Measurements from ENCODE around the gene TPR.

Gene TPR

GRCh38 chr1:186326009-186326408 is 49.0 kb downstream of the TPR start:
- FAIRE-seq, result no peak

DNA sequence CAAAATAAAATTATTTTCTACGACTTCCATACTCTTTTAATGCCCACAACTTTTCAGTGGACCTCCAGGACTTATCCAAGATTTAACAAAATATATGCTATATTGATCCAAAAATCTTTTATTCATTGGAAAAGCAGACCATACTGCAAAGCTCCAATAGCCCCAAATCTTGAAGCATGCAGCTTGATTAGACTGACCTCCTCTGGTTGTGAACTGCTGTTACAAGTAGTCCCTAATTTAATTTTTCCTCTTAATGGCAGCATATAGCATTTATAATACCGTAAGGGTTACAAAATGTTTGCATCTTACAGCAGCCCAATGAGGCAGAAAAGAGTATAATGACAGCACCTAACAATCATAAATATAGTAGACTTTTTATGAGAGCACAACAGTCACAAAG is 49.8 kb downstream of the TPR start:
- no peak for FAIRE-seq

- FAIRE-seq, result no peak
These were observed 51.2 kb downstream of the TPR start for GRCh38 chr1:186323865-186324264.

- FAIRE-seq, result no peak
These were observed 59.5 kb downstream of the TPR start for GRCh38 chr1:186315570-186315969.

GRCh38 chr1:186311375-186312051 is 63.5 kb downstream of the TPR start:
- no peak for FAIRE-seq

DNA sequence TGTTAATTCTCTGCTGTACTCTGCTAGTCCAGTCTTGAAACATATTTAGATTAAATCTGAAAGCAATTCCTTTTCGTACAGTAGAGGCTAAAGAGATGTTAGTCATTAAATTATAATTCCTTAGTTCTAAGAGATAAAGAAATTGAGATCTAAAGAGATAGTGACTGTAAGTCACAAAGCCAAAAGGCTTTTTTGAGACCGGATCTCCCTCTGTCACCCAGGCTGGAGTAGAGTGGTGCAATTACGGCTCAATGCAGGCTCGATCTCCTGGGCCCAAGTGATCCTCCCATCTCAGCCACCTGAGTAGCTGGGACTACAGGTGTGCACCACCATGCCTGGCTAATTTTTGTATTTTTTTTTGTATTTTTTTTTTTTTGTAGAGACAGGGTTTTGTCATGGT is 64.7 kb downstream of the TPR start:
- FAIRE-seq, result no peak

DNA sequence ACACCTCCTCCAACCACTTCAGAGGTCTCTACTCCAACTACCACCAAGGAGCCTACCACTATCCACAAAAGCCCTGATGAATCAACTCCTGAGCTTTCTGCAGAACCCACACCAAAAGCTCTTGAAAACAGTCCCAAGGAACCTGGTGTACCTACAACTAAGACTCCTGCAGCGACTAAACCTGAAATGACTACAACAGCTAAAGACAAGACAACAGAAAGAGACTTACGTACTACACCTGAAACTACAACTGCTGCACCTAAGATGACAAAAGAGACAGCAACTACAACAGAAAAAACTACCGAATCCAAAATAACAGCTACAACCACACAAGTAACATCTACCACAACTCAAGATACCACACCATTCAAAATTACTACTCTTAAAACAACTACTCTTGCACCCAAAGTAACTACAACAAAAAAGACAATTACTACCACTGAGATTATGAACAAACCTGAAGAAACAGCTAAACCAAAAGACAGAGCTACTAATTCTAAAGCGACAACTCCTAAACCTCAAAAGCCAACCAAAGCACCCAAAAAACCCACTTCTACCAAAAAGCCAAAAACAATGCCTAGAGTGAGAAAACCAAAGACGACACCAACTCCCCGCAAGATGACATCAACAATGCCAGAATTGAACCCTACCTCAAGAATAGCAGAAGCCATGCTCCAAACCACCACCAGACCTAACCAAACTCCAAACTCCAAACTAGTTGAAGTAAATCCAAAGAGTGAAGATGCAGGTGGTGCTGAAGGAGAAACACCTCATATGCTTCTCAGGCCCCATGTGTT is 66.6 kb downstream of the TPR start:
- no peak for FAIRE-seq

GRCh38 chr1:186307445-186307844 is 67.6 kb downstream of the TPR start:
- FAIRE-seq, result no peak

DNA sequence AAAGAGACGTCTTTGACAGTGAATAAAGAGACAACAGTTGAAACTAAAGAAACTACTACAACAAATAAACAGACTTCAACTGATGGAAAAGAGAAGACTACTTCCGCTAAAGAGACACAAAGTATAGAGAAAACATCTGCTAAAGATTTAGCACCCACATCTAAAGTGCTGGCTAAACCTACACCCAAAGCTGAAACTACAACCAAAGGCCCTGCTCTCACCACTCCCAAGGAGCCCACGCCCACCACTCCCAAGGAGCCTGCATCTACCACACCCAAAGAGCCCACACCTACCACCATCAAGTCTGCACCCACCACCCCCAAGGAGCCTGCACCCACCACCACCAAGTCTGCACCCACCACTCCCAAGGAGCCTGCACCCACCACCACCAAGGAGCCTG is 68.5 kb downstream of the TPR start:
- FAIRE-seq, result no peak

DNA sequence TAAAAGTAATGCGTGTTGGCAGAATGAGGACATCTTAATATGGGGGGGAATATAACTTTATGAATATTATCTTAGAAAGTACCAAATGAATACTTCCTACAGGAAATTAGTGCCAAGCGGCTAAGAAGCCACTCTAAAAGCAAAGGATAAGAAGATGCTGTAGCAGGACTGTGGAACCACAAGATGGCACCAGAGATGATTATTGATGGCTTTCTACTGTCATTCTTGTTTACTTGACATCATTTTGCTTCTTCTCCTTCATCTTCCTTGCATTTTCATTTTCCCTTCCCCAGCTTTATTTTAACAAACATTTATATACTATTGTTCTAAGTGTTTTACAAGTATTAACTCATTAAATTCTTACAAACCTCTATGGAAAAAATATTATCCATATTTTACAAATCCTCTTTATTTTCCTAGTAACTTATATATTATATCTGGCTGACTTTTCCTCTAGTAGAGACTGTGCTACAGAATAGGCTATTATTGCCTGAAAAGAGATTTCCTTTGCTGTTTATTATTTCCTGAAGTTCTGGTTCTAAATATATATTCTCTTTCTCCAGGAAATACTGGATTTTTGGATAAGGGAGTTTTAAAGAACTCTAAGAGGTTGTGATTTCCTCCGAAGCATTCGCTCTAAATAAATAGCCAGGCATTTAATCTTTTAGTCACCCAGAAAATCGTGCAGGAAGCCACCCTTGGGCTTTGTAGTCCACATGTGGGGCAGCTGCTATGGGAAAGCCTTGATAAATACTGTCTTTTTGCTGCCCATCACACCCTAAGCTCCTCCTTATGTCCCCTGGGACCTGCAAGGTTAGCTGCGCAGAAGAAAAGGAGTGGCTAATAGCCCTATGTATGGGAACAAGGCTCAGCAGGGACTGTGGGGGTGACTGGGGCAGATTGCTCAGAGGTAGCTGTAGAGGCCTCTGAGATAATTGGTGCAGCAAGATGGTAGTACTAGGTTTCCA is 69.8 kb downstream of the TPR start:
- peak; percentile 60 for FAIRE-seq

DNA sequence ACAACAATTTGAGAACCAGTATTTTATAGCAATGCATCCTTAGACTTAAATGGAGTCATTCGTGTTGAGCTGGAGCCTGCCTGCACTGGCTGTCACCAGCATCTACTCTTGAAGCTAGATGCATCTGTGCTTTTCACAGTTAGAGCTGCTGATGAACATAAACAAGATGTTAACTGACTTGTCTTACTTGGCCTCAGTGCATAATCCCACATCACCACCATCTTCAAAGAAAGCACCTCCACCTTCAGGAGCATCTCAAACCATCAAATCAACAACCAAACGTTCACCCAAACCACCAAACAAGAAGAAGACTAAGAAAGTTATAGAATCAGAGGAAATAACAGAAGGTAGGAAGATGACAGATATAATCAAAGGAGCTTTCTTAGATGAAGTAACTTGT is 71.1 kb downstream of the TPR start:
- no peak for FAIRE-seq

DNA sequence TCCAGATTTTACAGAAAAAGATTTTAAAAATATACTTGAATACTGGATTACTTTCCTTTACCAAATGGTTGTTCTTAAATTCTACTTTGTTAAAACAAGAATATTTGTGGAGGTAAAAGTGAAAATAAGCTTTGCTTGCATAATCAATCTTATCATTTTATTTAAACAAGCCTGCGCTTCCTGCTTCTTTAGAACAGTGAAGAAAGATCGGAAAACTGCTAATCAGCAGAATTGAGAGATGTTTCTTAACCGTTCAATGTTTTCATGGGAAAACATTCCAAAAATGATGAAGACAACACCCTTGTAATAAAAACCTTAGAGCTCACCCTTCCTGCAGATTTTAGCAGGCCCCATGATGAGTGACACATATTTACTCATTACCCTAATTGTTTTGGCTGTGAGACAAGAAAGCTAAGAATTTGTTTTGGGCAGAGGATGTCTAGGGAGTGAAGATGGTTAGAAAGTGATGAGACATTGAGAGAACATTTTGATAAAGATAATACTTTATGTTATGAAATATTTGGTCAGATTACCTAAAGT is 72.6 kb downstream of the TPR start:
- FAIRE-seq, result no peak

- no peak for FAIRE-seq
These were observed 73.6 kb downstream of the TPR start for GRCh38 chr1:186301448-186301847.

- FAIRE-seq, result no peak
These were observed 75.0 kb downstream of the TPR start for GRCh38 chr1:186300056-186300455.

DNA sequence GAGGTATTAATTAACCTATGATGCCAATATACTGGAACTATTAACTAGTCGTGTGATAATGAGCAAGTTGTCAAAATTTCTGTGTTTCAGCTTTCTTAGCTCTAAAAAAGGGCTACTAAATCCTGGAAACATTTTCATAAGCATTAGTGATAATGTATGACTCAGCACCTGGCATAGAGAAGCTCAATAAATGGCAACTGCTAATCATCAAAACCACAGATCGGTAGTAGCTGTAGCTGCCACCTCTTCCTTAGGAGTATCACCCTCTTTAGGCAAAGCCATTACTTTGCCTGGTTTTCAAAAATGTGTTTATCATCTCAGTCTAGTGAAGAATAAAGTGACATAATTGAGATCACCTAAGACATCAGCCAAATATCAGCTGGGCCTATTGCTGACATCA is 75.5 kb downstream of the TPR start:
- no peak for FAIRE-seq

DNA sequence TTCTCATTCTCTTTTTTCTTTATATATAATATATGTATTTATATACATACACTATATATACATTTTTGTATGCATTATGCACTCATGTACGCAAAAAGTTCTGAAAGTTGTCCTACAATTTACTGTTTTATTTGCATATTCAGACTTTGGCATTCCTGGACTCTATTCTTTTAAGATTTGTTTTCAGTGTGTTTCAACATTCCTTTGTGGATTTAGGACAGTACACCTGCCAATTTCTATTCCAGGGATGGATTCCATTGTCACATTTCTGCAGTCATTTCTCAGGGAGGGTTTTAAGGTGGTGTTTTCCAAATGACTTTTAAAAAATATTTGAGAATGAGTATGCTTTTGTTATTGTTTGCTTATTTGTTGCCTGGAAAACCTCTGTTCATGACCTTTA is 76.2 kb downstream of the TPR start:
- no peak for FAIRE-seq

- no peak for FAIRE-seq
These were observed 77.5 kb downstream of the TPR start for GRCh38 chr1:186297439-186298045.

- peak; percentile 41 for FAIRE-seq
These were observed 79.1 kb downstream of the TPR start, which contains the start of gene PRG4 for GRCh38 chr1:186295980-186296379. Gene PRG4 (plus strand): TSS chr1:186296279.

- FAIRE-seq, result no peak
These were observed 82.2 kb downstream of the TPR start for GRCh38 chr1:186292875-186293274.

- no peak for FAIRE-seq
These were observed 83.8 kb downstream of the TPR start for GRCh38 chr1:186291271-186291670.

- FAIRE-seq, result no peak
These were observed 85.0 kb downstream of the TPR start for GRCh38 chr1:186289943-186290545.

Data from islet of Langerhans (tissue), 1 donor.